ENCODE data around the gene TASP1.

The TASP1 gene

DNA sequence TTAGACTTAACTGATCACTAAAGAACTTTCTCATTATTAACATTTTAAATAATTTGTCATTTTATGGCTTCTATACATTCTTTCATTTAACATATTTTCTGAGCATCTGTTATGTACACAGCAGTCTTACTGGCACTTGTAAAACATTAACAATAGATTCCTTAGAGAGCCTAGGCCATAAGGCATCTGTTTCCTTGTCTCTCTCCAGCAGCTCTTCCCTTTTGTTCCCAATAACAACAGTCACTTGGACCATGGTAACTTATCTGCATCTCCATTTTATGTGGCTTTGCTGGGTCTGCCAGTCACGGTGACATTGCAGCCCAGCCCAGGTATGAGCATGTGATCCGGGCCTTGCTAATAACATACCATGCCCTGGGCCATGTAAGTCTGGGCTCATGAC is 11.7 kb upstream of the TASP1 start:
- H3F3A ChIP-seq (ENCODE audit: insufficient read depth): no peaks in the 10 kb centered on the region
- H3K9ac ChIP-seq (ENCODE audit: low read length): no peak overlapping the region
- H3K36me3 ChIP-seq (ENCODE audit: low read length): no peaks in the 10 kb centered on the region

GRCh38 chr20:13648291-13649228 is 9.8 kb upstream of the TASP1 start:
- Histone ChIP-seq H3K9me2 (replicated peaks; ENCODE audit: insufficient read depth, low read length) (no peaks in the 10 kb centered on the region), H3K9me3 (ENCODE audit: insufficient read depth, low read length) (no peaks in the 10 kb centered on the region), H3K4me3 (ENCODE audit: insufficient read depth, low read length, poor library complexity, severe bottlenecking) (no peak overlapping the region), H3K9ac (ENCODE audit: low read length) (no peak overlapping the region), H3F3A (ENCODE audit: insufficient read depth) (no peaks in the 10 kb centered on the region), H2AFZ (ENCODE audit: low read depth, low read length, severe bottlenecking) (no peak overlapping the region), H3K4me2 (ENCODE audit: low read depth, low read length, poor library complexity, severe bottlenecking) (no peak overlapping the region), H3K36me3 (ENCODE audit: low read length) (no peaks in the 10 kb centered on the region), H4K20me1 (ENCODE audit: low read depth, low read length) (no peaks in the 10 kb centered on the region), H3K79me2 (ENCODE audit: insufficient read depth, low read length) (no peaks in the 10 kb centered on the region), H3K27me3 (ENCODE audit: low read length) (no peaks in the 10 kb centered on the region), H3K27ac (ENCODE audit: low read depth, low read length) (no peak overlapping the region)
- no peak for TF ChIP-seq EZH2phosphoT487 (conservative IDR thresholded peaks at IDR 0.05; ENCODE audit: low read length)
- TF ChIP-seq, protein P1, sequence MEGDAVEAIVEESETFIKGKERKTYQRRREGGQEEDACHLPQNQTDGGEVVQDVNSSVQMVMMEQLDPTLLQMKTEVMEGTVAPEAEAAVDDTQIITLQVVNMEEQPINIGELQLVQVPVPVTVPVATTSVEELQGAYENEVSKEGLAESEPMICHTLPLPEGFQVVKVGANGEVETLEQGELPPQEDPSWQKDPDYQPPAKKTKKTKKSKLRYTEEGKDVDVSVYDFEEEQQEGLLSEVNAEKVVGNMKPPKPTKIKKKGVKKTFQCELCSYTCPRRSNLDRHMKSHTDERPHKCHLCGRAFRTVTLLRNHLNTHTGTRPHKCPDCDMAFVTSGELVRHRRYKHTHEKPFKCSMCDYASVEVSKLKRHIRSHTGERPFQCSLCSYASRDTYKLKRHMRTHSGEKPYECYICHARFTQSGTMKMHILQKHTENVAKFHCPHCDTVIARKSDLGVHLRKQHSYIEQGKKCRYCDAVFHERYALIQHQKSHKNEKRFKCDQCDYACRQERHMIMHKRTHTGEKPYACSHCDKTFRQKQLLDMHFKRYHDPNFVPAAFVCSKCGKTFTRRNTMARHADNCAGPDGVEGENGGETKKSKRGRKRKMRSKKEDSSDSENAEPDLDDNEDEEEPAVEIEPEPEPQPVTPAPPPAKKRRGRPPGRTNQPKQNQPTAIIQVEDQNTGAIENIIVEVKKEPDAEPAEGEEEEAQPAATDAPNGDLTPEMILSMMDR (IDR thresholded peaks at IDR 0.05; ENCODE audit: insufficient read depth, low read length, poor library complexity, severe bottlenecking): no peak

More for the DNA sequence above, 11.7 kb upstream of the TASP1 start:
- Histone ChIP-seq H3K27me3 (ENCODE audit: low read length) (no peaks in the 10 kb centered on the region), H2AFZ (ENCODE audit: low read depth, low read length, severe bottlenecking) (no peak overlapping the region), H4K20me1 (ENCODE audit: low read depth, low read length) (no peaks in the 10 kb centered on the region), H3K79me2 (ENCODE audit: insufficient read depth, low read length) (no peaks in the 10 kb centered on the region), H3K4me3 (ENCODE audit: insufficient read depth, low read length, poor library complexity, severe bottlenecking) (no peak overlapping the region), H3K4me2 (ENCODE audit: low read depth, low read length, poor library complexity, severe bottlenecking) (no peak overlapping the region), H3K27ac (ENCODE audit: low read depth, low read length) (no peak overlapping the region), H3K9me2 (replicated peaks; ENCODE audit: insufficient read depth, low read length) (no peaks in the 10 kb centered on the region), H3K9me3 (ENCODE audit: insufficient read depth, low read length) (no peaks in the 10 kb centered on the region)
- TF ChIP-seq, protein P1 (IDR thresholded peaks at IDR 0.05; ENCODE audit: insufficient read depth, low read length, poor library complexity, severe bottlenecking): no peak
- TF ChIP-seq EZH2phosphoT487 (conservative IDR thresholded peaks at IDR 0.05; ENCODE audit: low read length): no peak

DNA sequence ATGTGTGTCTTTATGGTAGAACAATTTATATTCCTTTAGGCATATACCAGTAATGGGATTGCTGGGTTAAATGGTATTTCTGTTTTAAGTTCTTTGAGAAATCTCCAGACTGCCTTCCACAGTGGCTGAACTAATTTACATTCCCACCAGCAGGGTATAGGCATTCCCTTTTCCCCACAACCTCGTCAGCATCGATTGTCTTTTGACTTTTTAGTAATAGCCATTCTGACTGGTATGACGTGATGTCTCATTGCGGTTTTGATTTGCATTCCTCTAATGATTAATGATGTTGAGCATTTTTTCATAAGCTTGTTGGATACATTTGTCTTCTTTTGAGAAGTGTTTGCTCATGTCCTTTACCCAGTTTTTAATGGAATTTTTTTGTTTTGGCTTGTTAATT is 5.3 kb upstream of the TASP1 start:
- TF ChIP-seq, protein P1 (IDR thresholded peaks at IDR 0.05; ENCODE audit: insufficient read depth, low read length, poor library complexity, severe bottlenecking): no peak
- TF ChIP-seq EZH2phosphoT487 (conservative IDR thresholded peaks at IDR 0.05; ENCODE audit: low read length): no peak
- Histone ChIP-seq H3K27ac (ENCODE audit: low read depth, low read length) (no peak overlapping the region), H2AFZ (ENCODE audit: low read depth, low read length, severe bottlenecking) (no peak overlapping the region), H3K36me3 (ENCODE audit: low read length) (no peaks in the 10 kb centered on the region), H3K9me3 (ENCODE audit: insufficient read depth, low read length) (no peaks in the 10 kb centered on the region), H3K27me3 (ENCODE audit: low read length) (no peaks in the 10 kb centered on the region), H3K4me2 (ENCODE audit: low read depth, low read length, poor library complexity, severe bottlenecking) (no peak overlapping the region), H3F3A (ENCODE audit: insufficient read depth) (no peaks in the 10 kb centered on the region), H3K4me3 (ENCODE audit: insufficient read depth, low read length, poor library complexity, severe bottlenecking) (no peak overlapping the region), H3K79me2 (ENCODE audit: insufficient read depth, low read length) (no peaks in the 10 kb centered on the region), H3K9me2 (replicated peaks; ENCODE audit: insufficient read depth, low read length) (no peaks in the 10 kb centered on the region), H3K9ac (ENCODE audit: low read length) (no peak overlapping the region), H4K20me1 (ENCODE audit: low read depth, low read length) (no peaks in the 10 kb centered on the region)
